GM19395 (cell line): ENCODE results near the gene NCKAP5L.

Experiments
- ATAC-seq: cut with Tn5 transposase; IDR thresholded peaks from one replicate; pipeline ENCODE4 v1.9.1; 2021; ENCODE audit warnings: mild to moderate bottlenecking, moderate library complexity; ENCODE audit not compliant: unreplicated experiment

Gene NCKAP5L

DNA sequence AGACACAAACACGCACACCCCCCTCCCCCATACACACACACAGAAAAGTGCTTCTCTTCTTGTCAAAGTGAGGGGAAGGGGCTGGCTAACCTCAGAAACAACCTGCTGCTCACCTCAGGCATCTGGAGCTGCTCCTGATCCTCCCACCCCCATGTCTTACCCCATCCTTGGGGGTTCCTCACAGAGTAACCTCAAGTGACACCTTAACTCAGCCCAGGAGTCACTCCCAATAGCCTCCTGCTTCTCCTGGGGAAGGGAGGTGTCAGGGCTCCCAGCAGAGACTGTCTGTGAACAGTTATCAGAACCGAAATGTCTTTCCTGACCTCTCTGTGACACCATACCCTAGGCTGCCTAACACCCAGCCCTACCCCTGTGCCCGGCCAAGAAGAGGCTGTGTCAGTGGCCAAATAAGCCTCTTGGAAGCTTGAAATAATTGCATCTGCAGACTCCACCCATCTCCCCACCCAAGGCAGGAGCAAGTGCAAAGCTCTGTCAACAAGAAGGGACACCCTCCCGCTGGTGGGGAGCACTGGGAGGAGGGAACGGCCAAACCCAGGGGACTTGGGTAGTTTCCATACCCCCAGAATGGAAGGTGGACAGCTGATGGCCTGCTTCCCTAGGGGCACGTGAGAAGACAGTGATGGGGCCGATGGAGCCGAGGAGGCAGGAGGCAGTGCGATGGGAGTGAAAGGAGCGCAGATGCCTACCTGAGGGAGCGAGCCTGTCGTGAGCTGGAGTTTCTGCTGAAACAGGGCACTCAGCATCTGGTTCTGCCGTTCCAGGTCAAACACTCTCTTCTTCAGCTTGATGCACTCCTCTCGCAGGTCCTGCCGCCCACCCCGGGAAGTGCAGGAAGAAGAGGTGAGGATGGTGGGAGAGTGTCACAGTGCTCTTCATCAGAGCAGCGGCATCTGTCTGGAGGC, 26.8 kb downstream of the NCKAP5L start:
- ATAC-seq, result no peak

DNA sequence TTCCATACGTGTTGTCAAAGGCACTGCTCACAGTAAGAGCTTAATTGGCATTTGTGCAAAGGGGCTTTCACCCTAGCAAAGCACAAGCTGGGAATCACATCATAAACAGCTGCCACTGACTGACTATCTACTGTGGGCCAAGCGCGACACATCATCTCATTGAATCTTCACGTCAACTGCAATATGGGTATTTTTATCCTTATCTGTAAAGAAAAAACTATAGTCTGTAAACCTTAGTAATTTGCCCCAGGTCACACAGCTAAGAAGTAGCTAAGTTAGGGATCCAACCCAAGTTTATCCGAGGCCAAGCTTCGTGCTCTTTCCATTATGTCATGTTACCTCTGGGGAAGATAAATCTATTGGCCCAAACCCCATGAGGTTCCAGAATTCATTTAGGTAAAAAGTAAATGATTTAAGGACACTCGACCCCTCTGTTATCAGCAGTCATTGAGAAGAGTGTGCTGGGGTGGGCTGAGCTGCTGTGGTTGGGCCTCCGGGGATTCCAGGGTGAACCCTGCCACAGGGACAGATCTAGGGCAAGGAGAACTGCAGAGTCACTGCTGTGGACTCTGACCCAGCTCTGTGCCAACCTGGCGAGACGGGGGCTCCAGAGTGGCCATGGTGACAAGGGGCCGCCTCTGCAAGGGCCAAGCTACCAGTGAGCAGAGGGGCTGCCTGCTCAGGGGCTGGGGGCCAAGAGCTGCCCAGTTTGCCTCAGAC, 27.6 kb downstream of the NCKAP5L start:
- ATAC-seq, result no peak

DNA sequence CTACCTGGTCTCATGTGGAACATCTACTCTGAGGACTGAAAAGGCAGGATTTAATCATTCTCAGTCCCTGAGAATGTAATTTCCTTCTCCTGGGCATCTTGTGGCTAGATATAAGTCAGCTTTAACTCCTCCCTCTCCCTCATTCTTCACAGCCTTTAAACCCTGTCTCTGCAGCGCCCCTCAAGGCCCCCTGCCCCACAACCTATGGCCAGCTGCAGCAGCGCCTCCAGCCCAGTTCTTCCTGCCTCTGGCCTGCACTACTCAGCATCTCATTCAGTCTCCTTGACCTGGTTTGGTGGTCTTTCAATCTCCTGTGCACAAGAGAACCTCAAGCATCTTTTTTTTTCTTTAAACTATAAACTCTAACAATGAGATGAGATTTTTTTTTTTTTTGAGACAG, 29.3 kb downstream of the NCKAP5L start:
- no peak for ATAC-seq

DNA sequence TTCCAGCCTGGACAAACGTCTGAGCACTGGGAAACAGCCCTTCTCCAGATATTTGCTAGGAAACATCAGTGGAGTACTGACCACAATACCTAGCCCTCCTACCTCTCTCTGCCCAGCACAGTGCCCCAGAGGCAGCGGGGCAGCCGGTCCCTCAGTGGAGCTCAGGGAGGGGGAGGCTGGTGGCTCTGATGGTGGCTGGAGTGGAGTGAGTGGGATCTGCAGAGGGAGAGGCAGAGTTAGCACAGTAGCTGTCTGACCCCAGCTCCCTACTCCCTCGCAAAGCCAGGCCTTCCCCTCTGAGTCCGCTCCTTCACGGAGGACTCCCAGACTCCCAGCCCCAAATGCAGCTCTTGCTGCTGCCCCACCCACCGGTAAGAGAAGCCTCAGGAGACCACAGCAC, 30.0 kb downstream of the NCKAP5L start:
- no peak for ATAC-seq

DNA sequence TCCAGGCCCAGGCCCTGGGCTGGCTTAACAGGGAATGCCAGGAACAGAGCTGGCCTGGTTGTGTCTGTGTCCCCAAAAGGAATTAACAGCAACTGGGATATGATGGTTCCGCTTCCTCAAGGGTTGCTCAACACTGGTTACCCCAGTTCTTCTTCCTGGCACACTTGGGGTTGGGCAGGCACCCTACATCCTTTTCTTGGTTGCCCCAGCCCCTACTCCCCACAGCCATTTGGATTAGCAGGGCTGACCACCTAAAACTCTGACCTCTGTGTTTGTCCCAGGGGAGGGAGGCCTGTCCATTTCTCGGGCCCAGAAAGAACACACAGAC, 30.8 kb downstream of the NCKAP5L start:
- no peak for ATAC-seq

DNA sequence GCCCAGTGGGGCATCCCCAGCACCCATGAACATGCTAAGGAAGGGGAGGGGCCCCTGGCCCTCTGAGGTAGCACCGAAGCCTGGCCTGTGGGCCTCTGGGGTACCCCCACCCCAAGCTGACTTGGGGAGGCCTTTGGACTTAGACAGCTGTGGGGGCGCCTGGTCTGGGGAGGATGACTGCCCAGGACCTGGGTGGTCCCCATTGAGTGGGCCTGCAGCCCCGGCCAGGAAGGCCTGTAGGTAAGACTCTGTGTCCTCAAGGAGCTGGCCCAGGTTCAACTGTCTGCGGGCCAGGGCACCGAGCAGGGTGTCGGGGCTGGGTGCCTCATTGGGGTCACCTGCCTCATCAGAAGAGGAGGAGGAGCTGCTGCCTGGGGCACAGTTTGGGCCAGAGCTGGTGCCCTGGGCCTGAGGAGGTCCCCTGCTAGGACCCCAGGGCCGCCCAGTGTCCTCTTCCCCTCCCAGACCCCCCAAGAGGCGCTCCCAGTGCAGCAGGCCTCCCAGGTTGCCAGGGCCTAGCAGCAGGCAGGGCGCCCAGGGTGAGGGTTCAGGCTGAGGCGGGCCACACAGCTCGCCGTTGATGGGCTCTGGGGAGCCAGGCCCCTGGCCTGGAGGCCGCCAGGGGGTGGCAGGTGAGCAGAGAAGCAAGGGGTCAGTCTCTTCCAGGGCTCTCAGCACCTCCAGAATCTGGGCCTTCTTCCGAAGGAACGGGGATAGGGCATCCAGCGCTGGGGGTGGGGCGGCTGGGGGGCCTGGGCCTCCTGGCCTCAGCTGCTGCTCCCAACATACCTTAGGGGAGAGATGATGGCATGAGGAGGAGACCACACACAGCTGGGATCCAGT, 31.4 kb downstream of the NCKAP5L start:
- no peak for ATAC-seq

DNA sequence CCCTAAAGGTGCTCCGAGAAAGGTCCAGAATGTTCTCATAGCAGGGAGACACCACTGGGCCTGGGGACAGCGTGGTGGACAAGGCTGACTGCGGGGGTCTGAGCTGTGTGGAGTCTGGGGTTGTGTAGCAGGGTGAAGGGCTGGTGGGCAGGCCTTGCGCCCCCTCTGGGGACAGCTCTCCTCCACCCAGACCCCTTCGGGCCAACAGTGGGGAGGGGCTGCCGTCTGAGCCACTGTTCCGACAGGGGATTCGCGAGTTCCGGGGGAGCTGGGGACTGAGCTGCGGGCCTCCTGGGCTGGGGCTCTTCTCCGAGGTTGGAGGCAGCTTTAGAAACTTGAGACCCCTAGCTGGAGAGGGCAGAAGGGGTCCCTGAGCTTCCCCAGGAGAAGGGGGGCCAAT, 32.1 kb downstream of the NCKAP5L start:
- ATAC-seq, result no peak

DNA sequence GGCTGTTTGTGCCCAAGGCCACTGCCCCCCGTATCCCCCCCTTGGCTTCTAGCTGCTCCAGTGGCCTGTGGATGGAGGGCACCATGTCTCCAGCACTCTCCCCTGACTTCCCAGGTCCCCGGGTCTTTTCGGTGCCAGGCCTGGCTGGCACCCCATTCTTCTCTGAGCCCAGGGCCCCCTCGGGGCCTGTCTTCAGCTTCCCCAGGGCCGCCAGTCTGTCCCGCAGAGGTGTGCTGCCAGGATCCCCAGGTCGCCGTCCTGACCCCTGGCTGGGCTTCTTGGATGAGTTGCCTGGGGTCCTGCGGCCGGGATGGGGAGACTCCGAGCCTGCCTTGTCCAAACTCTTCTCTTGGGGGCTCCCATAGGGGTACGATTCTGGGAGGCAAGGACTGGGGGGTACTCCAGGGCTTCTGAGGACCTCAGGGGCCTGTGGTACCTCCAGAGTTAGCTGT, 32.5 kb downstream of the NCKAP5L start:
- ATAC-seq, result no peak

DNA sequence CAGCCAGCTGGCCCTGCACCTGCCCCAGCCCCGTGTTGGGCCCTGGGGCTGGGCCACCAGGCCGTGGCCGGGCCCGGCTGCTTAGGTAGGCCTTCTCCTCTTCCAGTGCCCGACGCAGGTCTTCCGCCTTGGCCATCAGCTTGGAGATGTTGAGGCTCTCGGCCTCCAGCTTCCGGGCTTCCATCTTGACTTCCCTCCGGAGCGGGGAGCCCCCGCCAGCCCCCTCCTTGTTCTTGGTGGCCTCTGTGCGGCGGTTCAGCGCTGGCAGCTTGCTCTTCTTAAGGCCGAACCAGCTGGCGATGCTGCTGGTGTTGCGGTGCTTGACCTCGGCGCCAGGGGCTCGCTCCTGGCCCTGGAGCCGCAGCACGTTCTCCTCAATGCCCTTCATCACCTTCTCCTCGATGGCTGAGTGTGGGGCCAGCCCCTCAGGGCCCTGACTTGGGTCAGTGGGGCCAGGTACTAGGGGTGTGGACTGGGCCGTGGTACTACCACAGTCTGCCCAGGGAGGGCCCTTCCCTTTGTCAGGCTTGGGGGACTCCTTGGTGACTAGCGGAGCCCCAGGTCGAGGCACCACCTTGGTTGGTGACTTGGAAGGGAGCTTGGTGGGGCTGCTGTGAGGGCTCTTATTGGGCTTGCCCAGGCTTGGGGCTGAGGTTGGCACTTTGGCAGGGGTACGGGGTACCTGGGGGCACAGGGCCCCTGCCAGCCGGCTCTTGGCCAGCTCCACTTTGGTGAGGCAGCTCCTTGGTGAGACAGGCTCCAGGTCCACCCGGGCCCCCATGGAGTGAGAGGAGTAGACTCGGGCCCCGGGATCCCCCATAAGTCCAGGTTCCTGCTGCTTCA, 33.2 kb downstream of the NCKAP5L start:
- ATAC-seq, result no peak

DNA sequence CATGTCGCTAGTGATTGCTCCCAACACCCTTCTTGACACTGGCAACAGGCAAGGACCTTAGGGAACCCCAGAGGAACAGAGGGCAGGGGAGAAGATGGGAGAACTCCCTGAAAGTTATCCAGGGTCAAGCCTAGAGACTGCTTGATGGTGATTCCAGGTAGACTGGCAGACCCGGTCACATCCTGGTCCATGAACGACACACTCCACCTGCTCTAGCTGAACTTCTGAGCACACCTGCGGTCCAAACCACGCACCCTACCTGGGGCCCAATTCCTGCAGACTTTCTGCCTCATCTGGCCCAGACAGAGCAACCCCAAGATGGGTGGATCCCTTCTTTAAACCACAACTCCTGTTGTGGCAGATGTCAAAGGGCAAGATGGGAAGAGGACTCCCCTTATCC, 34.2 kb downstream of the NCKAP5L start:
- no peak for ATAC-seq

DNA sequence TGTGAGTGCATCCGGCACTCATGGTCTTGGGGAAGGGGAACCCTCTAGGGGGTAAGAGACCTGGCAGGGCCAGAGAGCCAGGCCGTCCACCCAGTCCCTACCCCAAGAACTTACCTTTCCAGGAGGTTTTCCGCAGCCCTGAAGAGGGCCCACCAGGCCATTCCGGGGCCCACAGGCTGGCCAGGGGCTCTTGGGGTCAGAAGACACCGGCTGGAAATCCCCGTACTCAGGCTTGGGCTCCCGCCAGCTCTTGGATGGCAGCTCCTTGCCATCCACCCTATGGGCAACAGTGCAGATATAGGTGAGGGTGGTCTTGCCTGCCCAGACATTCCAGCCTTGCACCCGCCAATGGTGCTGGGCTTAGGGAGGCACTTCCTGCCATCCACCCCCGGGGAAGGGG, 34.6 kb downstream of the NCKAP5L start:
- no peak for ATAC-seq

DNA sequence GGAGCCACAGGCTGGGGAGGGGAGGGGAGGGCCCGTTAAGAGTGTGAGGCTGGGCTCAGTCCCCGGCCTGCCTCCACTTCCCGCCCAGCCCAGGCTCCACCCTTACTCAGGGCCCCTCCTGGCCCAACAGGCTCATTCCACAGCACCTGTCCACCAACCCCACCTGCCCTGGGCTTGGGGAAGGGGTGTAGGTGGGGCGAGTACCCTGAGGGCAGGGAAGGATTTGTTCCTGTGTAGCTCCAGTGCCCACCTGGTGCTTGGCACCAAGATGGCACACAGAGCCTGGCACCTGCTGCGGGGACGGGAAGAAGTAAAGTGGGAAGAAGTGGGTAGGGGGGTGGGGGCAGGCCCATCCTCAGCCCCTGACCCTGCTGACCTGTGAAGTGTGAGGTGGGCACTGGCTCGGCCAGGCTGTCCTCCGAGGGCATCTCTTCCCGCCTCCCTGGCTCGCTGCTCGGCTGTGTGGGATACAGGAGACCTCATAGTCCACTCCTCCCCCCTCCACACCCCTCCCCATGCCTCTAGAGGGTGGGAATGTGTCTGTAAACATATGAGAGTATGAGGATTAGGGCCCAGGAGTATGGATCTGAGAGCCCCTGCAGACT, 35.1 kb downstream of the NCKAP5L start:
- no peak for ATAC-seq

DNA sequence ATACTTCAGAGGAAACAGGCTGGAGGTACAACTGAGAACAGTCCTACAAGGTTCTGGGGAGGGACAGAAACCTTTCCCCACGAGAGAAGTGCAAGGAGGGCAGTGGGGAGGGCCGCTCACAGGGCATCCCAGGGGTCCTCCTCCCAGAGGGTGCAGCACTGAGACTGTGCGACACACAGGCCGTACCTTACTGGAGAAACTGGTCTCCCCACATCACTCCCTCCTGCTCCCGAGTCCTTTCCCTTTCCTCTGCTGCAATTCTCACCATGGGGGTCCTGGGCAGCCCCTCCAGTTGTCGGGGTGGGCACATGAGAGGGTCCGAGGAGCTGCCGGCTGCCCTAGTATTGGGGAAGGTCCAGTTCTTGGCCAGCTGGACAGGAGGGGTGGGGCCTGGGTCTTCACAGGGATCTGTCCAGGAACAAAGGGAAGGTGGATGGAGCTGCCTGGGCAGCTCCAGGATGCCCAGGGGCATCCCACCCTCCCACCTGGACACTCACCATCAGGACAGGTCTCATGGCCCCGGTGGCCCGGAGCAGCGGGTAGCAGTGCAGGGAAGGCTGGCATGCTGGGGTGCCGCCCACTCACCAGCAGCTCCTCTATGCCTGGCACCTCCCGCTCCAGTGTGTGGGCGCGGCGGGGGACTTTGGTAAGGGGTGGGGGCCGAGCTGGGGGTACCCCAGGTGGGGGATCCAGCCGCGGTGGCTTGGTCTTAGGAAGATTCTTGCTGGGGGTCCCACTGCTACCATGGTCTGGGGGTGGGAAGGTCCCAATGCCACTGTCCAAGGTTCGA, 35.8 kb downstream of the NCKAP5L start:
- no peak for ATAC-seq

DNA sequence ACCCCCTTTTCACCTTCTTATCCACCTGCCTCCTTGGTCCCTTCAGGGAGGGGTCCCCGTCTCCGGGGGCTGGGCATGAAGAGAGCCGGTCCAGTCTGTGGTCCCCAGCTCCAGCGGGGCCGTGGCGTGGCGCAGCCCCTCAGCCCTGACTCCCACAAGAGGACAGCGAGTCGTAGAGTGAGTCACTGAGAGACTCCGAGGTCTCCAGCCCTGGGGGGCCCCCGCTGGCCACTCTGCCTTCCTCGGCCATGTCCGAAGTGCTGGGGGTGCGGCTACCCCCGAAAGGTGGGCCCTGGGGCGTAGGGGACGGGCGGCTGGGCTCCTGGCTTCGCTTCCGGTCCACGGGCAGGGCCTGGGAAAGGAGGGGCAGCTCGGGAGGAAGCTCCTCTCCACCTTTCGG, 36.5 kb downstream of the NCKAP5L start:
- ATAC-seq, result no peak

DNA sequence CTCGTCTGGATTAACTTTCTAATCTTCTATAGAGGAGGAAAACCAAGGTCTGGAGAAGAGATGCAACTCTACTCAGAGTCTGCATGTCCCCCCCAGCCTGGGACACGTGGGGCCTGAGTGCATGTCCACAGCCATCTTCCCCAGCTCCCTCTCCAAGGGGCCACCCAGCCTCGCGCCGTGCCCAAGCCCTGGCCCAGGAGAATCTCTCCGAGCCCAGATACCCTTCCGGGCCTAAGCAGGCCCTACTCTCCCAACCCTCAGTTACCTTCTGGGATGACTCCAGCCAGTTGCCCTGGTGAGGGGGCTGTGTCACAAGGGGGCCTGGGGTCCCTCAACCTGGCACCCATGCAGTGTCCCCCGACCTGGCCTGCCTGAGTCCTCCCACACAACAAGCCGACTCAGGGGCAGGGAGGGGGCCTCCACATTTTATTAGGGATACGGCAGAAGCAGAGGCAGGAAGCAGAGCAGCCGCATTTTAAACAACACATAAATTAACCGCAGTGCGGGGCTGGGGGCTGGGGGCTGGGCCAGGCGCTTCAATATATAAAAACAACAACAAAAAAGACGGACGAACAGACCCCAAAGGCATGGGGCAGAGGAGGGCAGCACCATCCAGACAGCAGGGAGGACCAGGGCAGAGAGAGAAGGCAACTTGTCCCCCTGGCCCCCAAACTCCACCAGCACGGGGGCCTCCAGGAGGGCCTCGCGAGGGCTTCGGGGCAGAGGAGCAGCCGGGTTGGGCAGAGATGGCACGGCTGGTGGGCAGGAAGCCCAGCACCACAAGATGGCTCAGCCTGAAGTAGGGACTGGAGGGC, 37.3 kb downstream of the NCKAP5L start:
- ATAC-seq, result no peak

DNA sequence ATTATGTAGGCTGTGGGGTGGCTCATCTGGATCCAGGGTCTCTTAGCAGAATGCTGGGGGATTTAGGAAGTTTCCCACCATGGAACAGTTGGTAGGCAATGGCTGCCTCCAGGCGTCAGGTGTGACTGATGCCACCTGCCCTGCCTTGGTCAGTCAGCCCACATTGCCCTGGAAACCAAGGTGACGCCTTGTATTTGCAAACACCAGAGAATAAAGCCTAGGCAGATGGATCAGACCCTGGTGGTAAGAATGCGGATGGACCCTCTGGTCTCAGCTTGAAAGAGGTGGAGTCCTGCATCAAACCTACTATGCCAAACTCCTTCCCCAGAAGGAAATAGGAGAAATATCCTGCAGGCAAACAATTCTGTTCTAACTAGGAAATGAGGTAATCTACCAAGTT, 38.2 kb downstream of the NCKAP5L start:
- ATAC-seq, result no peak

DNA sequence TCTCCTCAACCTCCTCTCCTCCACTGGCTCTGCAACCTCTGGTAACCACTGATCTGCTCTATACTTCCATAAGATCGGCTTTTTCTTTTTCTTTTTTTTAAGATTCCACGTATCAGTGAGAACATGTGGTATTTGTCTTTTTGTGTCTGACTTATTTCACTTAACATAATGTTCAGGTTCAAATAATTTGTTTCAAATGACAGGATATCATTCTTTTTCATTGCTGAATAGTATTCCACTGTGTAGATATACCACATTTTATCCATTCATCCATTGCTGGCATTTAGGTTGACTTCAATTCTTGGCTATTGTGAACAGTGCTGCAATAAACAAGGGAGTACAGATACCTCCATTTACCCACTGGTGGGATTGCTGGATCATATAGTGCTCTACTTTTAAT, 40.5 kb downstream of the NCKAP5L start:
- ATAC-seq, result no peak

DNA sequence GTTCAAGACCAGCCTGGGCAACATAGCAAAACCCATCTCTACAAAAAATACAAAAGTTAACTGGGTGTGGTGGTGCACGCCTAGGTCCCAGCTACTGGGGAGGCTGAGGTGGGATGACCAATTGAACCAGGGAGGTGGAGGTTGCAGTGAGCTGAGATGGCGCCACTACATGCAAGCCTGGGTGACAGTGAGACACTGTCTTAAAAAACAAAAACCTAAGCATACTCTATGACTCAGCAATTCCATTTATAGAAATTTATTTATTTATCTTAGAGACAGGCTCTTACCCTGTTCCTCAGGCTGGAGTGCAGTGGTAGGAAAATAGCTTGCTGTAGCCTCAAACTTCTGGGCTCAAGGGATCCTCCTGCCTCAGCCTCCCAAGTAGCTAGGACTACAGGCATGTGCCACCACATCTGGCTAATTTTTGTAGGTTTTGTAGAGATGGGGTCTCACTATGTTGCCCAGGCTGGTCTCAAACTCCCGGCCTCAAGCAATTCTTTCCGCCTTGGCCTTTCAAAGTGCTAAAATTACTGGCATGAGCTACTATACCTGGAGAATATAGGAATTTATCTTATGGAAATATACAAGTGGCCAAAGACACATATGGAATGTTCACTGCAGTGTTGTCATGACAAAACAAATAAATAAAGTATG, 43.3 kb downstream of the NCKAP5L start:
- no peak for ATAC-seq
